Gastrocnemius medialis (tissue), 4 donors: ENCODE data around the gene STK38L.

ENCODE experiments used
- CTCF ChIP-seq, 5 experiments: fragments of 450-650 bp in 3 of 5; fragments of 200-600 bp in 2 of 5; sonication (generic) in 2 of 5; IDR thresholded peaks in 4 of 5; conservative IDR thresholded peaks in 1 of 5; 1 replicate in 4 of 5; 2 replicates in 1 of 5; pipeline ENCODE4 v1.5.1; 2016 to 2019; ENCODE audit warnings: antibody characterized with exemption in 5 of 5, mild to moderate bottlenecking in 3 of 5, moderate library complexity in 3 of 5
- POLR2A ChIP-seq, 2 donors: fragments of 450-650 bp; IDR thresholded peaks; one replicate each; pipeline ENCODE4 v1.6.1; 2017; ENCODE audit warnings: antibody characterized with exemption in 2 of 2, mild to moderate bottlenecking in 2 of 2, moderate library complexity in 2 of 2

GRCh38 chr12:27270148-27270547, 26.1 kb downstream of the STK38L start:
- TF ChIP-seq CTCF (IDR thresholded peaks at IDR 0.05 in 4 of 5, conservative IDR thresholded peaks at IDR 0.05 in 1 of 5) (no peak), POLR2A (IDR thresholded peaks at IDR 0.05) (no peak)
